ENCODE results near the gene CD36. TPM values are rescaled to one million over a fixed set of nuclear protein-coding genes. Genes with fewer than 3 reads are reported as not detected.

CD36 gene
- total and polyA plus RNA-seq, 10 of the 15 experiments (the other 5 are each of a cell fraction or from before 2014, with no cell fraction given): 0.20 to 283 (median 172) TPM

DNA sequence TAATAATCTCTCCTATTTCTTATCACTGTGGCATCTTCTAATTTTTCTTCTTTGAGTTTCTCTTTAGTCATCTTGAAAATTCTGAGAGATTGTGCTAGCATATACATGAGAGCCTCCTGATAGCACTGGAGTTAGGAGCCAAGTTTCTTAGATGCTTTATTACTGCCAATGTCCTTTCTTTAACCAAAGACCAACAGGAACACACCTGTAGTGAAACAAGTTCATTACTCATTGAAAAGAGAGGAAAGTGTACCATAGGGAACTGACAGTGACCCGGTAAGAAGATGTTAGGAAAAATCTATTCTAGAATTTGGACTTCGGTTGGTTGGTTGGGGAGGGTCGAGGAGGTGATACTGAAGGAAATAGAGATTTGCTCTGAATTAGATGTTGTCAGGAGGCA, 27.1 kb upstream of the CD36 start (continued):
- TF ChIP-seq, protein P1, sequence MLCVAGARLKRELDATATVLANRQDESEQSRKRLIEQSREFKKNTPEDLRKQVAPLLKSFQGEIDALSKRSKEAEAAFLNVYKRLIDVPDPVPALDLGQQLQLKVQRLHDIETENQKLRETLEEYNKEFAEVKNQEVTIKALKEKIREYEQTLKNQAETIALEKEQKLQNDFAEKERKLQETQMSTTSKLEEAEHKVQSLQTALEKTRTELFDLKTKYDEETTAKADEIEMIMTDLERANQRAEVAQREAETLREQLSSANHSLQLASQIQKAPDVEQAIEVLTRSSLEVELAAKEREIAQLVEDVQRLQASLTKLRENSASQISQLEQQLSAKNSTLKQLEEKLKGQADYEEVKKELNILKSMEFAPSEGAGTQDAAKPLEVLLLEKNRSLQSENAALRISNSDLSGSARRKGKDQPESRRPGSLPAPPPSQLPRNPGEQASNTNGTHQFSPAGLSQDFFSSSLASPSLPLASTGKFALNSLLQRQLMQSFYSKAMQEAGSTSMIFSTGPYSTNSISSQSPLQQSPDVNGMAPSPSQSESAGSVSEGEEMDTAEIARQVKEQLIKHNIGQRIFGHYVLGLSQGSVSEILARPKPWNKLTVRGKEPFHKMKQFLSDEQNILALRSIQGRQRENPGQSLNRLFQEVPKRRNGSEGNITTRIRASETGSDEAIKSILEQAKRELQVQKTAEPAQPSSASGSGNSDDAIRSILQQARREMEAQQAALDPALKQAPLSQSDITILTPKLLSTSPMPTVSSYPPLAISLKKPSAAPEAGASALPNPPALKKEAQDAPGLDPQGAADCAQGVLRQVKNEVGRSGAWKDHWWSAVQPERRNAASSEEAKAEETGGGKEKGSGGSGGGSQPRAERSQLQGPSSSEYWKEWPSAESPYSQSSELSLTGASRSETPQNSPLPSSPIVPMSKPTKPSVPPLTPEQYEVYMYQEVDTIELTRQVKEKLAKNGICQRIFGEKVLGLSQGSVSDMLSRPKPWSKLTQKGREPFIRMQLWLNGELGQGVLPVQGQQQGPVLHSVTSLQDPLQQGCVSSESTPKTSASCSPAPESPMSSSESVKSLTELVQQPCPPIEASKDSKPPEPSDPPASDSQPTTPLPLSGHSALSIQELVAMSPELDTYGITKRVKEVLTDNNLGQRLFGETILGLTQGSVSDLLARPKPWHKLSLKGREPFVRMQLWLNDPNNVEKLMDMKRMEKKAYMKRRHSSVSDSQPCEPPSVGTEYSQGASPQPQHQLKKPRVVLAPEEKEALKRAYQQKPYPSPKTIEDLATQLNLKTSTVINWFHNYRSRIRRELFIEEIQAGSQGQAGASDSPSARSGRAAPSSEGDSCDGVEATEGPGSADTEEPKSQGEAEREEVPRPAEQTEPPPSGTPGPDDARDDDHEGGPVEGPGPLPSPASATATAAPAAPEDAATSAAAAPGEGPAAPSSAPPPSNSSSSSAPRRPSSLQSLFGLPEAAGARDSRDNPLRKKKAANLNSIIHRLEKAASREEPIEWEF (IDR thresholded peaks at IDR 0.05; ENCODE audit: insufficient replicate concordance, low read depth, low read length): no peak

DNA sequence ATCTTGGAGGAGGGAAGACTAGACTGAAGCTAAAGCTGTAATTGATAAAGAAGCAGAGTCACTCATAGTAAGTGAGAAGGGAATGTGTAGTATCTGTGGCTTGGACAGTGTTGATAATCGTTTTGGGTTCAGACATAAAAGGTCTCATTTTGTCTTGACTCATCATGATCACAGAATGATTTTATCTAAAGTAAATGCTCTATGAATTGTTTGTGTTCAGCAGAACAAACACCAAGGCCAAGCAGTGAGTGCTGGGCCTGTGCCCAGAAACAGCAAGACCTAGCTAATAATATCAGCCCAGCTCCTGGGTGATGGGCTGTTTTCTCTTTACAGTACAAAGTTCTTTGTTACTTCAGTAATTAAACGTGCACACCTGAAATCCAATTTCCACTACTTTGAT, 26.7 kb upstream of the CD36 start:
- no peak for ATAC-seq
- no peak for FAIRE-seq
- Histone ChIP-seq H3K36me3 (ENCODE audit: control insufficient read depth in 2 of 2, insufficient read depth in 2 of 2, low read length in 1 of 2) (no peaks in the 10 kb centered on the region), H3K4me1 (ENCODE audit: control insufficient read depth, insufficient read depth, low read length) (no peaks in the 10 kb centered on the region), H3K79me2 (ENCODE audit: control insufficient read depth, insufficient read depth, low read length) (no peaks in the 10 kb centered on the region), H3K4me3 (no peak overlapping the region), H3K4me2 (ENCODE audit: control insufficient read depth, insufficient read depth) (no peak overlapping the region), H3K9ac (ENCODE audit: control insufficient read depth, insufficient read depth, low read length) (no peak overlapping the region), H2AFZ (ENCODE audit: control insufficient read depth, low read depth, low read length) (no peak overlapping the region), H3K27ac (ENCODE audit: control insufficient read depth, insufficient read depth) (no peak overlapping the region), H3K27me3 (replicated peaks in 1 of 2; ENCODE audit: control insufficient read depth in 2 of 2, insufficient read depth in 2 of 2, low read length in 1 of 2) (no peaks in the 10 kb centered on the region), H3K9me3 (replicated peaks; ENCODE audit: control insufficient read depth, insufficient read depth, low read length) (no peaks in the 10 kb centered on the region), H4K20me1 (ENCODE audit: control insufficient read depth, insufficient read depth) (no peaks in the 10 kb centered on the region)
- ChIA-PET RAD21 (ENCODE audit: unreplicated experiment) (no interaction called here), POLR2A (no interaction called here), SMC1A (ENCODE audit: uncharacterized antibody, unreplicated experiment) (no interaction called here), CTCF (no interaction called here)
- intact Hi-C loops (cut with micrococcal nuclease; ENCODE audit: unreplicated experiment) (no loop called here), in situ Hi-C loops (cut with MboI) (no loop called here)
- no TSS peak for BruUV-seq (replicated peaks)
- 3% methylated on average over 2 of the region's 2 CpGs for WGBS (ENCODE audit: insufficient coverage, insufficient replicate concordance, low lambda C conversion rate, missing lambda C conversion rate)
- DNase-seq (ENCODE audit: low read depth, low spot score): no peak
- TF ChIP-seq SIX5 (IDR thresholded peaks at IDR 0.05; ENCODE audit: low read depth, low read length, severe bottlenecking) (no peak), IKZF1 (conservative IDR thresholded peaks at IDR 0.05) (no peak), KDM1A (IDR thresholded peaks at IDR 0.05; ENCODE audit: borderline replicate concordance) (no peak), RCOR1 (conservative IDR thresholded peaks at IDR 0.05; ENCODE audit: low read depth, low read length) (no peak), TAF1 (IDR thresholded peaks at IDR 0.05; ENCODE audit: borderline replicate concordance, low read depth, low read length) (no peak), ZNF384 (IDR thresholded peaks at IDR 0.05; ENCODE audit: borderline replicate concordance, low read depth, low read length) (no peak), RBBP5 (conservative IDR thresholded peaks at IDR 0.05) (no peak), BCL11A (IDR thresholded peaks at IDR 0.05; ENCODE audit: low read depth, low read length) (no peak)
- TF ChIP-seq, protein P2, sequence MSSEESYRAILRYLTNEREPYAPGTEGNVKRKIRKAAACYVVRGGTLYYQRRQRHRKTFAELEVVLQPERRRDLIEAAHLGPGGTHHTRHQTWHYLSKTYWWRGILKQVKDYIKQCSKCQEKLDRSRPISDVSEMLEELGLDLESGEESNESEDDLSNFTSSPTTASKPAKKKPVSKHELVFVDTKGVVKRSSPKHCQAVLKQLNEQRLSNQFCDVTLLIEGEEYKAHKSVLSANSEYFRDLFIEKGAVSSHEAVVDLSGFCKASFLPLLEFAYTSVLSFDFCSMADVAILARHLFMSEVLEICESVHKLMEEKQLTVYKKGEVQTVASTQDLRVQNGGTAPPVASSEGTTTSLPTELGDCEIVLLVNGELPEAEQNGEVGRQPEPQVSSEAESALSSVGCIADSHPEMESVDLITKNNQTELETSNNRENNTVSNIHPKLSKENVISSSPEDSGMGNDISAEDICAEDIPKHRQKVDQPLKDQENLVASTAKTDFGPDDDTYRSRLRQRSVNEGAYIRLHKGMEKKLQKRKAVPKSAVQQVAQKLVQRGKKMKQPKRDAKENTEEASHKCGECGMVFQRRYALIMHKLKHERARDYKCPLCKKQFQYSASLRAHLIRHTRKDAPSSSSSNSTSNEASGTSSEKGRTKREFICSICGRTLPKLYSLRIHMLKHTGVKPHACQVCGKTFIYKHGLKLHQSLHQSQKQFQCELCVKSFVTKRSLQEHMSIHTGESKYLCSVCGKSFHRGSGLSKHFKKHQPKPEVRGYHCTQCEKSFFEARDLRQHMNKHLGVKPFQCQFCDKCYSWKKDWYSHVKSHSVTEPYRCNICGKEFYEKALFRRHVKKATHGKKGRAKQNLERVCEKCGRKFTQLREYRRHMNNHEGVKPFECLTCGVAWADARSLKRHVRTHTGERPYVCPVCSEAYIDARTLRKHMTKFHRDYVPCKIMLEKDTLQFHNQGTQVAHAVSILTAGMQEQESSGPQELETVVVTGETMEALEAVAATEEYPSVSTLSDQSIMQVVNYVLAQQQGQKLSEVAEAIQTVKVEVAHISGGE (CRISPR knock-in tag; IDR thresholded peaks at IDR 0.05): no peak
- TF ChIP-seq, protein P3, sequence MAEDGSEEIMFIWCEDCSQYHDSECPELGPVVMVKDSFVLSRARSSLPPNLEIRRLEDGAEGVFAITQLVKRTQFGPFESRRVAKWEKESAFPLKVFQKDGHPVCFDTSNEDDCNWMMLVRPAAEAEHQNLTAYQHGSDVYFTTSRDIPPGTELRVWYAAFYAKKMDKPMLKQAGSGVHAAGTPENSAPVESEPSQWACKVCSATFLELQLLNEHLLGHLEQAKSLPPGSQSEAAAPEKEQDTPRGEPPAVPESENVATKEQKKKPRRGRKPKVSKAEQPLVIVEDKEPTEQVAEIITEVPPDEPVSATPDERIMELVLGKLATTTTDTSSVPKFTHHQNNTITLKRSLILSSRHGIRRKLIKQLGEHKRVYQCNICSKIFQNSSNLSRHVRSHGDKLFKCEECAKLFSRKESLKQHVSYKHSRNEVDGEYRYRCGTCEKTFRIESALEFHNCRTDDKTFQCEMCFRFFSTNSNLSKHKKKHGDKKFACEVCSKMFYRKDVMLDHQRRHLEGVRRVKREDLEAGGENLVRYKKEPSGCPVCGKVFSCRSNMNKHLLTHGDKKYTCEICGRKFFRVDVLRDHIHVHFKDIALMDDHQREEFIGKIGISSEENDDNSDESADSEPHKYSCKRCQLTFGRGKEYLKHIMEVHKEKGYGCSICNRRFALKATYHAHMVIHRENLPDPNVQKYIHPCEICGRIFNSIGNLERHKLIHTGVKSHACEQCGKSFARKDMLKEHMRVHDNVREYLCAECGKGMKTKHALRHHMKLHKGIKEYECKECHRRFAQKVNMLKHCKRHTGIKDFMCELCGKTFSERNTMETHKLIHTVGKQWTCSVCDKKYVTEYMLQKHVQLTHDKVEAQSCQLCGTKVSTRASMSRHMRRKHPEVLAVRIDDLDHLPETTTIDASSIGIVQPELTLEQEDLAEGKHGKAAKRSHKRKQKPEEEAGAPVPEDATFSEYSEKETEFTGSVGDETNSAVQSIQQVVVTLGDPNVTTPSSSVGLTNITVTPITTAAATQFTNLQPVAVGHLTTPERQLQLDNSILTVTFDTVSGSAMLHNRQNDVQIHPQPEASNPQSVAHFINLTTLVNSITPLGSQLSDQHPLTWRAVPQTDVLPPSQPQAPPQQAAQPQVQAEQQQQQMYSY (CRISPR knock-in tag; IDR thresholded peaks at IDR 0.05): no peak
